ENCODE results near the gene LYG1. TPM values are rescaled to one million over a fixed set of nuclear protein-coding genes. Genes with fewer than 3 reads are reported as not detected.

LYG1 gene
- total and polyA plus RNA-seq, 2 donors: 1.8 to 21.5 TPM

- no peak for DNase-seq (ENCODE audit: low read depth in 6 of 9, low spot score in 9 of 9)
- no peaks in the 10 kb centered on the region for H3K36me3 ChIP-seq (ENCODE audit: control insufficient read depth in 2 of 2, insufficient read depth in 2 of 2, low read length in 1 of 2)
- H3K9me3 ChIP-seq (ENCODE audit: control insufficient read depth in 2 of 2, insufficient read depth in 1 of 2, low read length in 1 of 2): no peaks in the 10 kb centered on the region
- 47% methylated on average over 7 of the region's 7 CpGs for WGBS
- no peaks in the 10 kb centered on the region for H3K4me1 ChIP-seq (ENCODE audit: control insufficient read depth in 2 of 2, insufficient read depth in 2 of 2, low read length in 2 of 2)
- H3K4me3 ChIP-seq (ENCODE audit: low read length in 2 of 2): no peak within 1 kb of the TSS
- no peak within 1 kb of the TSS for H3K27ac ChIP-seq (ENCODE audit: low read depth in 1 of 2, low read length in 1 of 2)
- no peaks in the 10 kb centered on the region for H3K27me3 ChIP-seq (ENCODE audit: control insufficient read depth in 2 of 2, insufficient read depth in 1 of 2, low read length in 1 of 2)
These were observed 45.3 kb downstream of the LYG1 start, which contains the start of gene LYG2 for GRCh38 chr2:99255491-99256318. TSS of gene LYG2 (minus strand) at chr2:99255666. CDS start at chr2:99254260, 1,406 bp downstream.

DNA sequence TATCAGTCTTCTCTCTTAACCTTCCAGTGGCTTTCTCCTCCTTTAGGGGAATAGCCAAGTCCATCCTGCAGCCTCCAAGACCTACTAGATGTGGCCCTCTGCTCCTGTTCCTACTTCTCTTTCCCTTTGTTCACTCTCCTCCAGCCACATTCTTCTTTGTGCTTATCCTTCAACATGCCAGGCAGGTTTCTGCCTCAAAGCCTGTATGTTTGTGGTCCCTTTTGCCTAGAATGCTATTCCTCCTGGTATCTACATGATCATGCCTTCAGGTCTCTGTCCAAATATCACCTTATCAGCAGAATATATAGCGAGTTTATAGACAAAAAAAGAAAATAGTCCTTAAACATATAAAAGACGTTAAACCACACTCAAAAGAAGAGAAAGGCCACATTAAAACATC lies 51.0 kb downstream of the LYG1 start:
- Histone ChIP-seq H3K9me3 (ENCODE audit: control insufficient read depth in 2 of 2, insufficient read depth in 1 of 2, low read length in 1 of 2) (peaks cover 0 to 4% of the 10 kb centered on the region in 2 donors), H3K27ac (ENCODE audit: low read depth in 1 of 2, low read length in 1 of 2) (no peak overlapping the region), H3K27me3 (ENCODE audit: control insufficient read depth in 2 of 2, insufficient read depth in 1 of 2, low read length in 1 of 2) (no peaks in the 10 kb centered on the region), H3K36me3 (ENCODE audit: control insufficient read depth in 2 of 2, insufficient read depth in 2 of 2, low read length in 1 of 2) (no peaks in the 10 kb centered on the region), H3K4me3 (ENCODE audit: low read length in 2 of 2) (no peak overlapping the region), H3K4me1 (ENCODE audit: control insufficient read depth in 2 of 2, insufficient read depth in 2 of 2, low read length in 2 of 2) (no peaks in the 10 kb centered on the region)
- WGBS: 94% methylated on average over 2 of the region's 2 CpGs
- no peak for DNase-seq (ENCODE audit: low read depth in 6 of 9, low spot score in 9 of 9)

DNA sequence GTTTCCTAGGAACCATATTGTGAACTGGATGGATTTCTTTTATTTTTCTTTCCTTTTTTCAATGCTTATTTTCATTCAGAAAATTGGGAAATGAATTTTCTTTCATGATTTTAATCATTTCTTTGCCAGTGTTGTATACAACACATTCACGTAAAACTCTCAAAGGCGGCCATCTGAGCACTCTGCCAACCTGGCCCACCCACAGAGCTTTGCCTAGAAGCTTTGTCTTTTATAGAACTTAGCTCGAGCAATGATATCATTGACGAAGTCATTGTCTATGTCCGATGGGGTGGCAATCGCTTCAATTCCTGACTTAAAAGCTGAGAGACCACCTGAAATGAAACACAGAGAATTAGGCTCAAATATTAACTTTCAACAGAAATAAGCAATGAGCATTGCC lies 58.8 kb downstream of the LYG1 start:
- no peak overlapping the region for H3K4me3 ChIP-seq (ENCODE audit: low read length in 2 of 2)
- no peaks in the 10 kb centered on the region for H3K27me3 ChIP-seq (ENCODE audit: control insufficient read depth in 2 of 2, insufficient read depth in 1 of 2, low read length in 1 of 2)
- DNase-seq (ENCODE audit: low read depth in 6 of 9, low spot score in 9 of 9): no peak
- WGBS: 97% methylated on average over 6 of the region's 6 CpGs
- H3K27ac ChIP-seq (ENCODE audit: low read depth in 1 of 2, low read length in 1 of 2): no peak overlapping the region
- H3K36me3 ChIP-seq (ENCODE audit: control insufficient read depth in 2 of 2, insufficient read depth in 2 of 2, low read length in 1 of 2): no peaks in the 10 kb centered on the region
- no peaks in the 10 kb centered on the region for H3K4me1 ChIP-seq (ENCODE audit: control insufficient read depth in 2 of 2, insufficient read depth in 2 of 2, low read length in 2 of 2)
- no peaks in the 10 kb centered on the region for H3K9me3 ChIP-seq (ENCODE audit: control insufficient read depth in 2 of 2, insufficient read depth in 1 of 2, low read length in 1 of 2)

GRCh38 chr2:99240431-99240830 lies 60.6 kb downstream of the LYG1 start:
- no peak overlapping the region for H3K4me3 ChIP-seq (ENCODE audit: low read length in 2 of 2)
- H3K36me3 ChIP-seq (ENCODE audit: control insufficient read depth in 2 of 2, insufficient read depth in 2 of 2, low read length in 1 of 2): no peaks in the 10 kb centered on the region
- no peaks in the 10 kb centered on the region for H3K27me3 ChIP-seq (ENCODE audit: control insufficient read depth in 2 of 2, insufficient read depth in 1 of 2, low read length in 1 of 2)
- H3K4me1 ChIP-seq (ENCODE audit: control insufficient read depth in 2 of 2, insufficient read depth in 2 of 2, low read length in 2 of 2): no peaks in the 10 kb centered on the region
- DNase-seq (ENCODE audit: low read depth in 6 of 9, low spot score in 9 of 9): no peak
- WGBS: 85% methylated on average over 6 of the region's 6 CpGs
- H3K27ac ChIP-seq (ENCODE audit: low read depth in 1 of 2, low read length in 1 of 2): no peak overlapping the region
- H3K9me3 ChIP-seq (ENCODE audit: control insufficient read depth in 2 of 2, insufficient read depth in 1 of 2, low read length in 1 of 2): no peaks in the 10 kb centered on the region

DNA sequence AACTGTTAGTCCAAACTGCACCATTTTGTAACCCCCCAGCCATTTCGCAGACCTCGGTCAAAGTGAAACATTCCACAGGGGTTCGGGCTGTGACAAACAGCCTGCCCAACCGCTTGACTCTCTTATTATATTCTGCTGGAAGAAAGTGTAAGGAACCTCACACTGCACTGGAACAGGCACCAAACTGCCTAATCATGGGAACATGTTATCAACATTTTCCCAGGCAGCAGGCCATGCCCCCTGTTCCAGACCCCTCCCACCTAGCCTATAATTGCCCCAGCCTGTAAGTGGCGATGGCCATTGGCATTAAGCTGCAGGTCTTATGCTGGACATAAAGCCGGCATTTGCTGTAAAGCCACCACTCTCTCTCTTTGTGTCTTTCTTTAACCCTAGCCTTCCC lies 62.4 kb downstream of the LYG1 start:
- Histone ChIP-seq H3K27me3 (ENCODE audit: control insufficient read depth in 2 of 2, insufficient read depth in 1 of 2, low read length in 1 of 2) (no peaks in the 10 kb centered on the region), H3K4me1 (ENCODE audit: control insufficient read depth in 2 of 2, insufficient read depth in 2 of 2, low read length in 2 of 2) (no peaks in the 10 kb centered on the region), H3K27ac (ENCODE audit: low read depth in 1 of 2, low read length in 1 of 2) (no peak overlapping the region), H3K4me3 (ENCODE audit: low read length in 2 of 2) (no peak overlapping the region), H3K36me3 (ENCODE audit: control insufficient read depth in 2 of 2, insufficient read depth in 2 of 2, low read length in 1 of 2) (no peaks in the 10 kb centered on the region), H3K9me3 (ENCODE audit: control insufficient read depth in 2 of 2, insufficient read depth in 1 of 2, low read length in 1 of 2) (no peaks in the 10 kb centered on the region)
- no peak for DNase-seq (ENCODE audit: low read depth in 6 of 9, low spot score in 9 of 9)
- 96% methylated on average over 6 of the region's 6 CpGs for WGBS

Other genes starting within 250 kb of the LYG1 start
- 1.8 TPM for gene C2orf15, start 159.5 kb downstream of the LYG1 start, total RNA-seq
- gene C2orf15, start 159.5 kb downstream of the LYG1 start, polyA plus RNA-seq: 2.3 TPM
- 8.9 TPM for gene TSGA10, start 146.3 kb downstream of the LYG1 start, total RNA-seq
- gene TSGA10, start 146.3 kb downstream of the LYG1 start, polyA plus RNA-seq: 6.8 TPM
- gene LIPT1, start 146.2 kb downstream of the LYG1 start, total RNA-seq: 8.2 TPM
- gene LIPT1, start 146.2 kb downstream of the LYG1 start, polyA plus RNA-seq: 20.4 TPM
- gene MITD1, start 120.1 kb downstream of the LYG1 start, total RNA-seq: 57.3 TPM
- gene MITD1, start 120.1 kb downstream of the LYG1 start, polyA plus RNA-seq: 96.8 TPM
- 39.9 TPM for gene MRPL30, start 120.0 kb downstream of the LYG1 start, total RNA-seq
- 27.9 TPM for gene MRPL30, start 120.0 kb downstream of the LYG1 start, polyA plus RNA-seq
- gene LYG2, start 45.5 kb downstream of the LYG1 start, total RNA-seq: not detected
- gene LYG2, start 45.5 kb downstream of the LYG1 start, polyA plus RNA-seq: 0.09 TPM
- 59.8 TPM for gene TXNDC9, start 35.1 kb upstream of the LYG1 start, total RNA-seq
- gene TXNDC9, start 35.1 kb upstream of the LYG1 start, polyA plus RNA-seq: 36.8 TPM
- 13.2 TPM for gene EIF5B, start 36.2 kb upstream of the LYG1 start, total RNA-seq
- gene EIF5B, start 36.2 kb upstream of the LYG1 start, polyA plus RNA-seq: 26.3 TPM
- 23.9 TPM for gene REV1, start 188.8 kb upstream of the LYG1 start, total RNA-seq
- 27.1 TPM for gene REV1, start 188.8 kb upstream of the LYG1 start, polyA plus RNA-seq

Data from thymus (tissue), 11 donors.